GM23338 (cell line): ENCODE data around the gene SORCS2. TPM values are rescaled to one million over a fixed set of nuclear protein-coding genes. Genes with fewer than 3 reads are reported as not detected.

Source experiments
- ATAC-seq: fragments of 200-7000 bp; cut with Tn5 transposase; 3 replicates; pipeline ENCODE4 v1.9.1; 2020
- DNase-seq: peaks from one replicate; pipeline ENCODE4 v3.0.0-alpha.2; 2015; ENCODE audit warnings: low spot score
- H2AFZ ChIP-seq: fragments of 200-600 bp; sonication (generic); 2 replicates; pipeline ENCODE4 v1.8.0; 2016; ENCODE audit warnings: antibody characterized with exemption, mild to moderate bottlenecking, moderate library complexity
- H3F3A ChIP-seq: fragments of 200-600 bp; sonication (generic); replicated peaks from 2 replicates; pipeline ENCODE4 v1.8.0; 2017; ENCODE audit warnings: antibody characterized with exemption, mixed run types, low read depth
- H3K27ac ChIP-seq: fragments of 200-600 bp; sonication (generic); 2 replicates; pipeline ENCODE4 v1.6.1; 2016; ENCODE audit warnings: low read depth
- H3K27me3 ChIP-seq: fragments of 200-600 bp; sonication (generic); 2 replicates; pipeline ENCODE4 v1.8.0; 2016; ENCODE audit warnings: mild to moderate bottlenecking, mixed run types, moderate library complexity; ENCODE audit not compliant: insufficient read depth
- H3K36me3 ChIP-seq: fragments of 200-600 bp; sonication (generic); 2 replicates; pipeline ENCODE4 v1.8.0; 2016; ENCODE audit warnings: mild to moderate bottlenecking; ENCODE audit not compliant: insufficient read depth
- H3K4me1 ChIP-seq: fragments of 200-600 bp; sonication (generic); 2 replicates; pipeline ENCODE4 v1.8.0; 2016; ENCODE audit warnings: mild to moderate bottlenecking, moderate library complexity; ENCODE audit not compliant: insufficient read depth
- H3K4me2 ChIP-seq: fragments of 200-600 bp; sonication (generic); 2 replicates; pipeline ENCODE4 v1.7.1; 2017; ENCODE audit warnings: mixed run types
- H3K4me3 ChIP-seq: fragments of 200-600 bp; sonication (generic); 2 replicates; pipeline ENCODE4 v1.6.1; 2016; ENCODE audit warnings: mixed run types
- H3K79me2 ChIP-seq: fragments of 200-600 bp; sonication (generic); replicated peaks from 2 replicates; pipeline ENCODE4 v1.8.0; 2017; ENCODE audit warnings: mild to moderate bottlenecking; ENCODE audit not compliant: insufficient read depth
- H3K9me2 ChIP-seq: fragments of 200-600 bp; sonication (generic); 2 replicates; pipeline ENCODE4 v1.8.0; 2017; ENCODE audit not compliant: insufficient read depth
- H4K20me1 ChIP-seq: fragments of 200-600 bp; sonication (generic); replicated peaks from 2 replicates; pipeline ENCODE4 v1.8.0; 2017; ENCODE audit warnings: mild to moderate bottlenecking; ENCODE audit not compliant: insufficient read depth
- H3K27ac Mint-ChIP-seq: 2 replicates; pipeline ENCODE4 v1.8.0; 2020; ENCODE audit warnings: inconsistent platforms, mild to moderate bottlenecking, moderate library complexity, mixed read lengths
- H3K27me3 Mint-ChIP-seq: 3 replicates; pipeline ENCODE4 v1.8.0; 2022; ENCODE audit warnings: low read depth, mild to moderate bottlenecking, moderate library complexity, mixed read lengths, inconsistent platforms; ENCODE audit not compliant: insufficient read depth, poor library complexity
- H3K36me3 Mint-ChIP-seq: 3 replicates; pipeline ENCODE4 v1.8.0; 2021; ENCODE audit warnings: low read depth, mild to moderate bottlenecking, inconsistent platforms, moderate library complexity, mixed read lengths
- H3K4me1 Mint-ChIP-seq: 3 replicates; pipeline ENCODE4 v1.8.0; 2020; ENCODE audit warnings: mild to moderate bottlenecking, inconsistent platforms, mixed read lengths
- H3K4me3 Mint-ChIP-seq: 3 replicates; pipeline ENCODE4 v1.8.0; 2021; ENCODE audit warnings: moderate library complexity, mild to moderate bottlenecking, inconsistent platforms, mixed read lengths
- H3K9me3 Mint-ChIP-seq: 3 replicates; pipeline ENCODE4 v1.8.0; 2020; ENCODE audit warnings: moderate library complexity, mild to moderate bottlenecking, inconsistent platforms, mixed read lengths
- CTCF ChIP-seq, 2 experiments: fragments of 200-600 bp in 1 of 2; sonication (generic) in 1 of 2; conservative IDR thresholded peaks; 2 replicates each; pipeline versions ENCODE4 v1.5.1 to v1.6.1; 2016 to 2017; ENCODE audit warnings: antibody characterized with exemption in 2 of 2, low read depth in 2 of 2, mild to moderate bottlenecking in 2 of 2, moderate library complexity in 1 of 2
- ETS1 ChIP-seq: IDR thresholded peaks from 2 replicates; pipeline ENCODE4 v1.6.1; 2016; ENCODE audit warnings: antibody characterized with exemption
- EZH2 ChIP-seq: fragments of 200-600 bp; sonication (generic); IDR thresholded peaks from one replicate; pipeline ENCODE4 v1.8.0; 2017; ENCODE audit warnings: antibody characterized with exemption, mild to moderate bottlenecking, low read depth; ENCODE audit not compliant: unreplicated experiment
- EZH2phosphoT487 ChIP-seq: fragments of 200-600 bp; sonication (generic); IDR thresholded peaks from one replicate; pipeline ENCODE4 v1.8.1; 2018; ENCODE audit warnings: antibody characterized with exemption; ENCODE audit not compliant: unreplicated experiment
- NANOG ChIP-seq: IDR thresholded peaks from 2 replicates; pipeline ENCODE4 v1.6.1; 2016; ENCODE audit warnings: antibody characterized with exemption, borderline replicate concordance
- REST ChIP-seq: IDR thresholded peaks from one replicate; pipeline ENCODE4 v1.6.1; 2018; ENCODE audit warnings: antibody characterized with exemption; ENCODE audit not compliant: unreplicated experiment
- ZNF462 ChIP-seq: fragments of 250-450 bp; sonication (Bioruptor Pico); IDR thresholded peaks from 2 replicates; pipeline ENCODE4 v1.5.0; 2020; ENCODE audit warnings: mild to moderate bottlenecking, moderate library complexity
- polyA plus RNA-seq: library from polyadenylated mRNA; unstranded; fragments of >200 nt; fragmentation: Nextera tagmentation; extraction: Ambion mirVana; gene quantifications from 2 replicates; pipeline ENCODE4 v1.2.1, GENCODE V29; 2016
- total RNA-seq: library from RNA; depleted of rRNA; stranded (reverse); fragments of >200 nt; shearing (Covaris generic); gene quantifications from 2 replicates; pipeline ENCODE4 v1.2.3, GENCODE V29; 2014

SORCS2 gene
- total and polyA plus RNA-seq, 2 experiments from 2014 or later = 0.47 to 2.4 TPM

- H3K36me3 ChIP-seq = no peaks in the 10 kb centered on the region
- DNase-seq (no peak), ATAC-seq (no peak)
- Mint-ChIP-seq H3K36me3 (no peaks in the 10 kb centered on the region), H3K27ac (no peak overlapping the region), H3K9me3 (no peaks in the 10 kb centered on the region), H3K27me3 (peaks cover 10% of the 10 kb centered on the region), H3K4me3 (no peak overlapping the region), H3K4me1 (peaks cover 3% of the 10 kb centered on the region; the same call in 2 of the 3 replicates)
- no peaks in the 10 kb centered on the region for H3K79me2 ChIP-seq
- no peak overlapping the region for H3K27ac ChIP-seq
- no peak overlapping the region for H3K4me2 ChIP-seq
- H4K20me1 ChIP-seq = no peaks in the 10 kb centered on the region
- no peak overlapping the region for H3K4me3 ChIP-seq
- no peaks in the 10 kb centered on the region for H3K9me2 ChIP-seq
- H2AFZ ChIP-seq = no peak overlapping the region
- no peak for TF ChIP-seq NANOG
- TF ChIP-seq ETS1 = no peak
- TF ChIP-seq ZNF462 = no peak
- TF ChIP-seq REST = no peak
- no peak for TF ChIP-seq EZH2
- TF ChIP-seq CTCF (conservative IDR thresholded peaks at IDR 0.05; ENCODE audit: low read depth in 2 of 2) = no peak
- TF ChIP-seq EZH2phosphoT487 = no peak
- H3K4me1 ChIP-seq = no peaks in the 10 kb centered on the region
- 0 out of 2 replicates have a peak, but pooled peaks cover 4% of the 10 kb centered on the region for H3F3A ChIP-seq
- no peaks in the 10 kb centered on the region for H3K27me3 ChIP-seq
Measured at GRCh38 chr4:7384929-7385890, 192.9 kb downstream of the SORCS2 start.
